Panc1 (cell line): ENCODE measurements around the gene ATP6V1C2. TPM values are rescaled to one million over a fixed set of nuclear protein-coding genes. Genes with fewer than 3 reads are reported as not detected.

Experiments used
- ATAC-seq: fragments of 200-7000 bp; cut with Tn5 transposase; 2 replicates; pipeline ENCODE4 v1.9.1; 2020; ENCODE audit warnings: mild to moderate bottlenecking, moderate library complexity
- BruUV-seq: library from RNA; stranded (reverse); fragments of 400-500 nt; replicated peaks from 2 replicates; lab custom pipeline; 2021; lab: Mats Ljungman, UMichigan
- CTCF ChIA-PET: fragments of 300-600 bp; sonication (Branson Sonifier 250); formaldehyde crosslinking; loops from one replicate; lab custom pipeline; 2022; ENCODE audit warnings: antibody characterized with exemption; lab: Charles Lee
- POLR2A ChIA-PET: fragments of 300-600 bp; sonication (Branson Sonifier 250); formaldehyde crosslinking; loops from one replicate; lab custom pipeline; 2022; ENCODE audit warnings: antibody characterized with exemption; lab: Charles Lee
- DNase-seq: peaks from one replicate; pipeline ENCODE4 v3.0.0-alpha.2; 2010; ENCODE audit warnings: low read depth, low spot score
- H3K27ac ChIP-seq: 2 replicates; pipeline ENCODE4 v1.5.1; 2011; ENCODE audit warnings: mild to moderate bottlenecking, low read length, inconsistent platforms
- H3K27me3 ChIP-seq: fragments of 200-500 bp; sonication (Bioruptor generic); 2 replicates; pipeline ENCODE4 v1.6.0; 2014; ENCODE audit warnings: low read length, inconsistent platforms; ENCODE audit not compliant: control insufficient read depth, insufficient read depth
- H3K36me3 ChIP-seq: fragments of 200-500 bp; sonication (Bioruptor generic); 2 replicates; pipeline ENCODE4 v1.5.1; 2014; ENCODE audit warnings: inconsistent platforms, mild to moderate bottlenecking, low read length, moderate library complexity; ENCODE audit not compliant: control insufficient read depth, insufficient read depth
- H3K4me1 ChIP-seq: 2 replicates; pipeline ENCODE4 v1.5.1; 2011; ENCODE audit warnings: inconsistent platforms, mild to moderate bottlenecking, low read length, moderate library complexity; ENCODE audit not compliant: control insufficient read depth, insufficient read depth
- H3K4me3 ChIP-seq, 2 experiments: 2 replicates each; pipeline ENCODE4 v1.5.1; 2011 to 2012; ENCODE audit warnings: low read depth in 2 of 2, low read length in 2 of 2, mild to moderate bottlenecking in 2 of 2, inconsistent platforms in 1 of 2, moderate library complexity in 1 of 2
- H3K9me3 ChIP-seq: fragments of 200-500 bp; sonication (Bioruptor generic); 2 replicates; pipeline ENCODE4 v1.5.1; 2014; ENCODE audit warnings: low read depth, mild to moderate bottlenecking, inconsistent platforms, low read length, moderate library complexity; ENCODE audit not compliant: control insufficient read depth, insufficient read depth
- CTCF ChIP-seq: fragments of 450-650 bp; IDR thresholded peaks from 2 replicates; pipeline ENCODE4 v1.5.1; 2017; ENCODE audit warnings: mild to moderate bottlenecking
- POLR2AphosphoS5 ChIP-seq: IDR thresholded peaks from 2 replicates; pipeline ENCODE4 v1.6.1; 2012; ENCODE audit warnings: mild to moderate bottlenecking, low read depth, low read length, moderate library complexity
- REST ChIP-seq, 2 experiments: IDR thresholded peaks; 2 replicates each; pipeline ENCODE4 v1.6.1; 2011 to 2012; ENCODE audit warnings: low read depth in 2 of 2, control low read depth in 1 of 2, low read length in 1 of 2, mild to moderate bottlenecking in 1 of 2, moderate library complexity in 1 of 2; ENCODE audit not compliant: insufficient read depth in 1 of 2
- in situ Hi-C: cut with HindIII; loops from 2 replicates; pipeline ENCODE4 v1.10.0; 2016; ENCODE audit warnings: low sequenced_read_pairs, low pct_unique_long_range_greater_than_20kb
- intact Hi-C: fragments of 100-400 bp; cut with micrococcal nuclease; formaldehyde crosslinking; loops from one replicate; pipeline ENCODE4 v1.10.0; 2022; ENCODE audit not compliant: unreplicated experiment
- total RNA-seq: library from RNA; stranded (reverse); gene quantifications from one replicate; pipeline ENCODE4 v1.2.1, GENCODE V29; 2021; ENCODE audit not compliant: unreplicated experiment

Gene ATP6V1C2
- total RNA-seq, 1 experiment from 2014 or later = 0.54 TPM

GRCh38 chr2:10742666-10743065 lies 21.2 kb downstream of the ATP6V1C2 start:
- no peaks in the 10 kb centered on the region for H3K4me1 ChIP-seq
- no peaks in the 10 kb centered on the region for H3K36me3 ChIP-seq
- H3K9me3 ChIP-seq = no peaks in the 10 kb centered on the region
- H3K27ac ChIP-seq = no peak overlapping the region
- TF ChIP-seq CTCF (no peak), REST (IDR thresholded peaks at IDR 0.05; ENCODE audit: insufficient read depth in 1 of 2, low read depth in 2 of 2, low read length in 1 of 2) (no peak)
- H3K27me3 ChIP-seq = no peaks in the 10 kb centered on the region
- DNase-seq = no peak
- H3K4me3 ChIP-seq = no peak overlapping the region
- intact Hi-C loops (no loop called here), in situ Hi-C loops (no loop called here)
- BruUV-seq = no TSS peak
- no peak for ATAC-seq
- CTCF ChIA-PET = no interaction called here
- POLR2A ChIA-PET = no interaction called here

- Histone ChIP-seq H3K4me3 (no peak overlapping the region), H3K27me3 (no peaks in the 10 kb centered on the region; the same call in 1 of the 2 replicates), H3K36me3 (no peaks in the 10 kb centered on the region), H3K27ac (no peak overlapping the region), H3K9me3 (no peaks in the 10 kb centered on the region), H3K4me1 (no peaks in the 10 kb centered on the region)
- ATAC-seq = no peak
- intact Hi-C loops (no loop called here), in situ Hi-C loops (no loop called here)
- TF ChIP-seq POLR2AphosphoS5 (no peak), REST (IDR thresholded peaks at IDR 0.05; ENCODE audit: insufficient read depth in 1 of 2, low read depth in 2 of 2, low read length in 1 of 2) (no peak)
- ChIA-PET POLR2A (no interaction called here), CTCF (no interaction called here)
- no peak for DNase-seq
- BruUV-seq = no TSS peak
Measured at GRCh38 chr2:10750610-10751009, 29.2 kb downstream of the ATP6V1C2 start.
